GM19438 (cell line): ENCODE data around the gene UGT1A8.

Experiments
- ATAC-seq: cut with Tn5 transposase; IDR thresholded peaks from one replicate; pipeline ENCODE4 v1.9.1; 2021; ENCODE audit warnings: low read depth; ENCODE audit not compliant: unreplicated experiment

Gene UGT1A8

DNA sequence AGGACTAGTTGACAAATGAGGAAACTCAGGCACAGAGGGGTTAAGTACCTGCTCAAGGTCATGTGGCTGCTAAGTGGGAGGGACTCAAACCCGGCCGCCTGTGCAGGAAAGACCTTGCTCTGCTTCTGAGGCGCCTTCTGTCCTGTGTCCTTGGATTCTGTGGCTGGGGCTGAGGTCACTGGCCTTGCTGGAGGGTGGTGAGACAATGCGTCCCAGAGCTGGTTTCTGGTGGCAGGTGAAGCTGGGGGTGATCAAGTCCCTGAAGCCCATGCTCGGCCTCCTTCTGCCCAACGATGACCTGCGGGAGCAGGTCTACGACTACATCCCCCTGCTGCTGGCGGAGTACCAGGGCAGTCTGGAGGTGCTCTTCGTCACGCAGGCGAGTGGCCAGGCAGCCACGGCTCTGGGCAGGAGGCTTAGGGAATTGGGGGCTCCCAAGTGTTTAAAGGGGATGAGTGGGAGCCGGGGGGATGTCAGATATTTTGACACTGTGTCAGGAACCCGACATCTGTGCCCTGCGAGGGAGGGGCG lies 176.8 kb downstream of the UGT1A8 start:
- ATAC-seq: no peak

DNA sequence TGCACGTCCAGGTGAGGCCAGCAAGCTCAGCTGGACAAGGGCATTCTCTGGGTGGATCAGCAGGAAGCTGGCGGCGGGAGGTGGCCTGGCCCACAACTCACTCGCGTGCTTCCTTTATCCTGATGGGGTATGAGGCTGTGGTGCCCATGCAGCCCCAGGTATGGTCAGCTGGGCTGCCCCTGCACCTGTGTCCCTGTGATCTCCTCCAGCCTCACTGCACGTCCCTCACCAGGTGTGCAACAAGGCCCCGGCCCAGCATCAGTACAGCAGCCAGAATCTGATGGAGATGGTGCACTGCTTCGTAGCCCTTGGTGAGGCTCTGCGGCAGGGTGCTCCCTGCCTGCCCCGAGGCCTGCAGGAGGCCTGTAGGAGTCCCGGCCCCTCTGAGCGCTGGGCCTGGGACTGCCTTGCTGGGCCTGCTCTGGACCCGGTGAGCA lies 178.3 kb downstream of the UGT1A8 start:
- ATAC-seq: no peak

- no peak for ATAC-seq
Observed at GRCh38 chr2:233796254-233796653, 178.8 kb downstream of the UGT1A8 start.

GRCh38 chr2:233798335-233799086 lies 181.1 kb downstream of the UGT1A8 start:
- no peak for ATAC-seq

DNA sequence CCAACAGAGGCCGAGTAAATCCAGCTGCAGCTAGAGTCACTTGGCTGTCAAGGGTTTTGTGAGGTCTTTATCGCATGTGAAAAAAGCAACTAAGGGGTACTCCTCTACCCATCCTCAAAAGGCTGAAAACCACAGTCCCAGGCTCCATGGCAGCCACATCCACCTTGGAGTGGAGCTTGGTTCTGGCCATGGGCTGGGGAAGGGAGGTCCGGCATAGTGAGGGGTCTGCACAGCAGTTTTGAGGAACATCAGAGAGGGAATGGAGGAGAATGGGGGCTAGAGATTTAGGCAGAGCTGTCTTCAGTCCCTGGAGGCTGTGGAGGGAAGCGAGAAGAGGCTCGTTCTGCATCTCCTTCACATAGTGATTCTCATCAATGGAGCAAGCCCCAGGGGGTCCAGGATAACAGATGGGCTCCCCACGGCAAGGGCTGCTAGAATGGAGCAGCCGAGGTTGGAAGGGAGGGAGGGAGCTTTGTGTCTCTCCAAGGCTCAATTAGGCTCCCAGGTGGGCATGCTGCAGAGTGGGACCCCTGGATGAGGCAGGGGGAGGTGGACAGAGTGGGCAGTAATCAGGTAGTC lies 181.7 kb downstream of the UGT1A8 start:
- no peak for ATAC-seq

GRCh38 chr2:233799716-233800115 lies 182.3 kb downstream of the UGT1A8 start:
- no peak for ATAC-seq

- ATAC-seq: no peak
Observed at GRCh38 chr2:233800208-233800607, 182.8 kb downstream of the UGT1A8 start.

DNA sequence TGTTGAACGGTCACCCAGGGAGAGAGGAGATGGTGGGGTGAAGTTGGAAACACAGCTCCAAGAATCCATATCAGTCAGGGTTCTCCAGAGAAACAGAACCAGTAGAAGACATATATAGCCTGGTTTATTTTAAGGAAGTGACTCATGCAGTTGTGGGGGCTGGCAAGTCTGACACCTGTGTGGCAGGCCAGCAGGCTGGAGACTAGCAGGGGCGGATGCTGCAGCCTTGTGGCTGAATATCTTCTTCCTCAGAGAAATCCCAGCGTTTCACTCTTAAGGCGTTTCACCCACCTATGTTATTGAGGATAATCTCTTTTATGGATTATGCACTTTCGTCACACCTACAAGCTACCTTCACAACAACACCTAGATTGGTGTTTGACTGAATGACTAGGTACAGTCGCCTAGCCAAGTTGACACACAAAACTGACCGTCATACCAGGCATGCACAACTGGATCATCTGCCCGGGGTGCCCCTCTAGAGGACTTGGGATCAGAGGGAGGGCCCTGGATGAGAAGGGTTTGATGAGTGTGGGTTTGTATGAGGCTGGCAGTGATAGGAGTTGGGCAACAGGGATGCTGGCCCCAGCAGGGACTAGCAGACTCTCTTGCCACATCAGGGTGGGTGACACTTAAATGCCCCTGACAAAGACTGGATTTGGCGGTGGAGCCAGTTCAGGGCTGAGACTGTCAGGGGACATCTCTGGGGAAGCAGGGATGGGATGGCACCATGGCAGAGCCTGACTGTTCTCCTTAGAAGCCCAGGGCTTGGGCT lies 184.1 kb downstream of the UGT1A8 start:
- ATAC-seq: no peak

- no peak for ATAC-seq
Observed at GRCh38 chr2:233802132-233802815, 184.8 kb downstream of the UGT1A8 start.

DNA sequence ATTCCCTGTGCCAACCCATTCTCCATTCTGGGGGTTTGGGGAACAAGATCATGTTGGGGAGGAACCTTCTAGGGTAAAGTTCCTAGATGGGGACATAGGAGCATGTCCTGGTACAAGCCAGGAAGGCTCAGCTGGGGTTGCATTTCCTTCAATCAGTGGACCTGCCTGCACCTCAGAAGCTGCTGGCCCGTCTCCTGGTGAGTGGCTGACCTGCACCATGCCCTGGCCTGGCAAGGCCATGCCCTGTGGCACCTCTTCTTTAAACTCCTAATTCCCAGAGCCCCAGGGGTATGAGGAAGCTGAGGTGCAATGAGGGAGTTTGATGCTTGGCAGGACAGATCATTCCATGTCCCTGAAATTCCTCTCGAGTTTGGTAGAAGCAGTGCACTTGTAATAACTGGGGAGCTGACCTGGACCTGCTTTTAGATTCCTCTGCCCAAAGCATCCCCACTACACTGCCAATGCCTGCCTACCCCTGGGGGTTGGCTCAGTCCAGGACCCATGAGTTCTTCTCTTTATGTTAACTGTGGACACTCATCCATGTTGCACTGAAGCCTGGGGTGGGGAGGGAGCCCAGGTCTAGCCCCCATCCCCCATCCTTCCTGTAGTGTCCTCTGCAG lies 186.0 kb downstream of the UGT1A8 start:
- ATAC-seq: no peak

DNA sequence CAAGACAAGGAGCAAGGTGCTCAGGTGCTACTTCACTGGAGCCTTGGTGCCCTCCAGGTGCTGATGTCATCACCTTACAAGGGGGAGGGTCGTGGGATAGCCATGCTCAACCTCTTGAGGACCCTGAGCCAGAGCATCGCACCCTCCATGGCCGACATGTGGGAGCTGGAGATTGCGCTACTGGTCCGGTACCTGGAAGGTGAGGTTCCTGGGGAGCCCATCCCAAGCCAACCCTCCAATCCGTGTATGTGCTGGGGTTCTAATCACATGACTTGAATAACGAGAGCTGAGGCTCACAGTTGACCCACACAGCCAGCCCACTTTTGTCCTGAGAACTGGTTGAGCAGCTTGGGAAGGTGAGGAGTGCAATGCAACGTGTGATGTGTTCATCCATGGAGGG lies 186.6 kb downstream of the UGT1A8 start:
- no peak for ATAC-seq

DNA sequence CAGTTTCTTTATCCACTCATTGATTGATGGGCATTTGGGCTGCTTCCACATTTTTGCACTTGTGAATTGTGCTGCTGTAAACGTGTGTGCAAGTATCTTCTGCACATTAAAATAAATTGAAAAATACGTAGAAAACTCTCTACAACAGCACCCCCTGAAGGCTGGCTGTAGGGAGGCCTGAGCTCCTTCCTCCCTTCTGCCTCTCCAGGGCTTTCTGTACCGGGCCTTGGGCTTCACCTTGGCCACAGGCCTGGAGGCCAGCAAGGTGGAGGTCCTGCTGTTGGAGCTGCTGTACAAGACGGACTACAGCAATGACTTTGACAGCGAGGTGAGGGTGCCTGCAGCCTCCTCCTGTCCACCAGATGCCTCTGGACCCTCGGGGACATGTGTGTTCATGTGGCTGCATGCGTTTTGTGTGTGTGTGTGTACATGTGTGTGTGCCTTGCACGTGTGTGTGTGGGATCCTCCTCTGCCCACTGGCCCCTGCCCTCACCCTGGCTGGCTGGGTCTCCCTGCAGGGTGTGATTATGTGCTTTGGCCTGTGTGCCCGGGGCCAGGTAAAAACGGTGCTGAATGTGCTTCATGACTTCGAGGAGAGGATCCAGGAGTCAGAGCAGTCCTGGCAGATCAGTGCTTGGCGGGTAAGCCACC lies 189.9 kb downstream of the UGT1A8 start:
- ATAC-seq: no peak

- no peak for ATAC-seq
Observed at GRCh38 chr2:233807966-233808935, 190.8 kb downstream of the UGT1A8 start.

- ATAC-seq: no peak
Observed at GRCh38 chr2:233810385-233810784, 193.0 kb downstream of the UGT1A8 start.

DNA sequence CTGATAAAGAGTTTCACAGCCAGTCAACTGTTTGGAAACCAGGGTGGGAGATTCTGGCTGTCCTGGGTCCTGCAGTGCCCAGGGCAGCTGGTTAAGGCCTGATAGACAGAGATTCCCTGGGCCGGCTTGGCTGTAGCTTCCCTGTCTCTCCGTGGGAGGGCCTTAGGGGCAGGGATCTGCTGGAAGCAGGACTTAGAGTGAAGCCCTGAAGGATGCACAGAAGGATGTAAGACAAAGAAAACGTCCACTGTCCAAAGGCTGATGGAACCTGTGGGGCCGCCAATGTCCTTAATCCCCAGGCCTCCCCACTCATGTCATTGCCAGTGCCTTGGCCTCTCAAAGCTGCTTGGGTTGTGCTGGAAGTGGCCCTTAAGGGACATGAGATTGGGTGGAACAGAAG lies 193.7 kb downstream of the UGT1A8 start:
- no peak for ATAC-seq

DNA sequence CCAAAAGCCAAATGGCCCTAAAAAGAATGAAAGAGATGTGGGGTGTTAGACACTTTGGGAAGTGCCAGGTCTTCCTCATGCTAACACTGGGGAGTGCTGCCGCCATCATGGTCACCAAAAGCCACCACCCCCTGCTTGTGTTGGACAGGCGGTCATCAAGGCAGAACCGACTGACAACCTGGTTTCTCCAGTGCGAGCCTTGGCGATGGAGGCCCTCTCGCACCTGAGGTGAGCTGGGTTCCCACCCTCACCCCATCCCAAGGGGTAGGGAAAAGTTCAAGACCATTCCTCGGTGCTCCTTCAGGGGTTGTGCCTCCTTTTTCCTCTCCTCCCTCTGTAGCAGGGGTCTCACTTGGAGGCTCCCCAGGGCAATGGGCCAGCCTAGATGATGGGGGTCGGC lies 194.3 kb downstream of the UGT1A8 start:
- no peak for ATAC-seq

DNA sequence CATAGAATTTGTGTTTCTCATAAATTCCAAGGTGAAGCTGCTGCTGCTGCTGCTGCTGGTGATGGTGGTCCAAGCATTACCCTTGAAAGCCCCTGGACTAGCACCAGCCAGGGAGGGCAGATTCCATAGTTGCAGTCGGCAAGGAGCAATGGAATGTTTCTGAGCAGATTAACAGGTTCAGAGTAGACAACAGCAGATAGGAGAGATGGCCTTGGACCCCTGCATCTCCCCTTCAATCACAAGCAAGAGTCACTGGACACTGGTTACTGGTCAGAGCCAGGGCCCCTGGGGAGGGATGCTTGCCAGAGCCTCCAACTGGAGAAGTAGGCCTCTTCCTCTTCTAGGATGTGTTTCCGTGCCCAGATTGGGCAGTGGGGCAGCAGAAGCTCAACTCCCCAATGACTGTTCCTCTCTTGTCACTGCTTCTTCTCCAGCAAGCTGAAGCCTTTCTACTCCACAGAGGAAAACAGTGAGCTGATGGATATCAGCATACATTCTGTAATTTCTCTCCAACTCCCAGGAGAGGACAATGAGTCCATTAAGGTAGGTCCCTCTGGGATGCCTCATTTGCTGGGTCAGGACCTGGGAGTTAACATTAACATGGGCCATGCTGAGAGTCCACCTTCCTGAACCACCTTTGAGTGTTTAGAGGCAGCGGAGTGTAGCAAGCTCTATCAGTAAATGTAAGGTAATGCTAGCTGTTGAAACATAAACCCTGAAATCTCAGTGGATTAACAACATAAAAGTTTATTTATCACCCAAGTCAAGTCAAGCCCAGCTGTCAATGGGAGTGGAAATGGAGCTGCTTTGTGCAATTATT lies 196.0 kb downstream of the UGT1A8 start:
- no peak for ATAC-seq
